CD4-positive, alpha-beta T cell treated with Interleukin-10 for 1 hour (primary cell): ENCODE results near the gene UCHL3.
A peak's percentile ranks its signal among the peaks of the same experiment; 100 is the strongest.
"Not testable (repeated sequence)": the region's sequence is repeated elsewhere in the genome, so short reads cannot be mapped to it uniquely, and the experiment has no call there.

Source experiments
- DNase-seq: peaks from one replicate; pipeline ENCODE4 v3.0.0-alpha.2; 2020

Gene UCHL3

GRCh38 chr13:75549262-75550158 is at the start of gene UCHL3:
Gene UCHL3 (plus strand): TSS chr13:75549791. CDS start chr13:75549821, 30 bp downstream.
- DNase-seq, result peak; percentile 98

GRCh38 chr13:75505327-75505726 is 44.3 kb upstream of the UCHL3 start:
- DNase-seq, result no peak

DNA sequence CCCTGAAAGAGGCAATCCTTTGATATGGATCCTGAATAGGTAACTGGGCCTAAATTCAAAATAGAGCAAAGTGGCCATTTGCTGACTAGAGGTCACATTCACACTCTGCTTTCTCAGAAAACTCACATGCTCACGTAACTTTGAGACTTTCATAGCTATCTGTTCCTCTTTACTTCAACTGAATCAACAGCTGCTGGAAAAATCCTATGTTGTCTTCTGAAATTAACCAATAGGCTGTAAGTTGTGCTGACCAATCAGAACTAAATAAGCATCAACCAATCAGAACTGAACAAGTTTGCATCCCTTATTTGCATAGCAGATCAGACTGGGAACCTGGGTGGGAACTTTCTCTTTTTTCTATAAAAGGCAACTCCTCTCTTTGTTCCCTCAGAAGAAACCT is 43.6 kb upstream of the UCHL3 start:
- DNase-seq, result no peak

DNA sequence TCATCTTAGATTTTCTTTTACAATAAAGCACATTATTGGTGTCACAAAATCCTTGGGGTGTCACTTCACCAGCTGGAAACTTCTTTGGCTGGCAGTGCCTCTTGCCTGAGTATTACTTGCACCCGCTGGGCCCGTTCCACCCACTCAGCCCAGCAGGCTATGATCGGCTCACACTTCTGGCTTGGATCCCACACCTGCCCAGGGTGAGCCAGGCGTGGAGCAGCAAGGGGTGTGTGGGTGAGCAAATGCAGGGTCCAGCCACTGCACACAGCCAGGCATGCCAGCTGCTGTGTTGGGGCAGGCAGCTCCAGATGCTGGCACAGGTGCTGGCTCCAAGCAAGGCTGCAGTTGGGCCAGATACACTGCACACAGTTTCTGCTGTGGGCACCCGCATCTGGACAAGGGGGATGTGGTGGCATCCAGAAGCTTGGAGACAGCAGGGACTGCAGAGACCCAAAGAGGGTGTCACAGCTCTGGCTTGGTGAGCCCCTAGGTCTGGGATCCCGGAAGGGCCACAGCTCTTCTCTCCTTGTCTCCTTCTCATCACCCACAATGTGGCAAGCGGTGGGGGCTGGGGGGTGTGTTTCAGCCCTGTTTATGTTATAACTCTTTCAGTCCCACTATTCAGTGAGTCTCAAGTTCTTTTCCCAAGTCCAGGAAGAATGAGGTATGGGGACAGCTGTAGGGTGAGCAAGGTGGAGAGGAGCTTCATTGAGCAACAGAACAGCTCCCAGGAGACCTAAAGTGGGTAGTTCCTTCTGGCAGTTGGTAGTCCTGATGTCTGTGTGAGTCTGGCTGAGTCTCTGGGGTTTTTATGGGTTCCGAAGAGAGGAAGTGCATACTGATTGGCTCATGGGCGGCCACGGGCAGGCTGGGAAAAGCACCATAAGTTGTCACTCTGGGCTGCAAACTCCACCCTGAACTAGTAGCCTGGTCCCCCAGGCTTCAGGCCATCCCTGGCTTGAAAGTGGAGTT is 42.3 kb upstream of the UCHL3 start:
- DNase-seq, result no peak

DNA sequence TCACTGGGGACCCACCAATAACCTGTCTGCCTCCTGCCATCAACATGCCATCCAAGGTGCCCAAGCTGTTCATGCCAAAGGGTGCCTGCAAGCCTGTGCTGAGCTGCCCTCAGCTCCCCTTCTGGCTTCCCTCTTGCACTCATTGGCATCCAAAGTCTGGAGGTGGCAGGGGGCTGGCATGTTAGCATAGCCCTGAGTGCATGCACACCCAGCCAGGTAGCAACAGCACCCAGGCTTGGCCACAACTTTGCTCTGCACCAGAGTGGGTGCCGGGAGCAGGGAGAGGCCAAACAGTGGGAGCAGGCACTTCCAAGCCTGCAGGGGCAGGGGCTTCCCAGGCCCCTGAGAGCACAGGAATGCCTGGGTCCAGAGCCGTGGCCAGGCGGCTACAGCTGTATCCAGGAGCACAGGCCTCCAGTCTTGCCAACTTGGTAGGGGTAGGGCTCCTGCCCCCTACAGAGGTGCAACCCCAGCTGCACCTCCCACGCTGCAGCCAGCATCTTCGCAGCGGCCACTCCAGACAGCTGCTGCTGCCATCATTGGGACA is 41.5 kb upstream of the UCHL3 start:
- DNase-seq, result no peak

DNA sequence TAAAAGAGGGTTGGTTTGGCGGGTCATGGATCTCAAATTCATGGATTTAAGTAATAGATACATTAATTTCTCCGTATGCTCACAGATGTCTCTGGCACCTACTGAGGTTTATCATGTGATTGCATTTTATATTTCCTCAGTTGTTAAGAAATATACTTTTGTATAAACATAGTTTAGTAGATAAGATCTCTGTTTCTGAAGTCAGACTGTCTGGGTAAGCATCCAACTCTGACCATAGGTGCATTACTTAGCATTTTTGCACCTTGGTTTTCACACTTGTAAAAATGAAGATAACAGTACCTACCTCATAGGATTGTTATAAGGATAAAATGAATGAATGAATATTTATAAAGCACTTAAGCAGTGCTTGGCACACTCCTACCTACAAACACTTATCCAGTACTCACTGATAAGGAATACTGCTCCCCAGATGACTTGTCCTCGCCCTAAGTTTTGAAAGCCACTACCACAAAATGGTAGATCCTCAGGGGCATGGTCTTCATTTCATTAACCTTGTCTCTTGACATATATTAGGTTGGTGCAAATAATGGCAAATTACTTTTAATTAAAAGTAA is 38.5 kb upstream of the UCHL3 start:
- DNase-seq, result no peak

- DNase-seq, result no peak
Measured at GRCh38 chr13:75512253-75512652, 37.3 kb upstream of the UCHL3 start.

DNA sequence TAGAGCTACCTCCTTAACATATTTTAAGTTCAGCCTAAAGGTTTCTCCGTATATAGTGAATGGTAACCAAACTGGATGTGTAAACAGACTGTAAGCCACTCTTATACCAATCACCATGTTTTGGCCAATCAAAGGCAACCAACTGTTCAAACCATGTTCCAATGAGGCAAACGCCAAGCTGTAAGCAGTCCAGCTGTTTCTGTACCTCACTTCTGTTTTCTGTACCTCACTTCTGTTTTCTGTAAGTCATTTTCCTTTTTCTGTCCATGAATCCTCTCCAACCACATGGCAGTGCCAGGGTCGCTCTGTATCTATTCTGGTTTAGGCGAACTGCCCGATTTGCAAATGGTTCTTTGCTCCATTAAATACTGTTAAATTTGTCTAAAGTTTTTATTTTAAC is 36.3 kb upstream of the UCHL3 start:
- DNase-seq, result no peak

DNA sequence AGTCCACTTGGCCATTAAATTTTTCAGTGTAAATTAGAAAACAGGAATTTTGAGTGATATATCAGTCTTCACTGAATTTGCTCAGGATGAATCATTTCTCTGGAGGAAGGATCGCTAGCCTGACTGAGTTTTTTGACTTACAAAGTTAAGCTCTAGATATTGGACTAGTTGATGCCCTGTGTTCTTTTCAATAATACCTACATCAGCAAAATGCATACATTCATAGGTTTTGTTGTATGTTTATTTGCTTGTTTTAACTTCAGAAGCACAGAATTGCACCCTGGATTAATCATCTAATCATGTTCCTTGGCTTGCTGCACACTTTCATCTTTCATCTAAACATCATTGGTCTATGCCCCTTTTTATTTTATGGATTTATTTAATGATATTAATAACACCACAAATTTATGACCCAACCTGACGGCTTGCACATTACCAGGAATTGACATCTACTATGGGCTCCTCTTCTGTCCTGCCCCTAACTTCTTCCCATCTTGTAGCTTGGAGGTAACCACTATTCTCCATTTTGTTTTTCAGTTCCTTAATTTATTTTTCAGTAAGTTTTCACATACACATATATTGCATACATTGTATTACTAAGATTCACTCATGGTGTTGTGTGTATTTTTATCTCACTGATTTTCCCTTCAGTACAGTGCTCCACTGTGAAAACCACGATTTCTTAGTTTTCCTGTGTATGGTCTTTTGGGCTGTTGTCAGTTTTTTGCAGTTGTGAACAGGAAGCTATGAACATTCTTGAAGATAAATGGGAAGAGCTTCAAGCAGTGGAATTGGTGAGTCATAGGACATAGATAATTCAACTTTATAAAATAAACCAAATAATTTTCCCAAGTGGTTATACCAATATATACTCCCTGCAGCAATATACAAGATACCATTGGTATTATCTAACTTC is 35.3 kb upstream of the UCHL3 start:
- no peak for DNase-seq

DNA sequence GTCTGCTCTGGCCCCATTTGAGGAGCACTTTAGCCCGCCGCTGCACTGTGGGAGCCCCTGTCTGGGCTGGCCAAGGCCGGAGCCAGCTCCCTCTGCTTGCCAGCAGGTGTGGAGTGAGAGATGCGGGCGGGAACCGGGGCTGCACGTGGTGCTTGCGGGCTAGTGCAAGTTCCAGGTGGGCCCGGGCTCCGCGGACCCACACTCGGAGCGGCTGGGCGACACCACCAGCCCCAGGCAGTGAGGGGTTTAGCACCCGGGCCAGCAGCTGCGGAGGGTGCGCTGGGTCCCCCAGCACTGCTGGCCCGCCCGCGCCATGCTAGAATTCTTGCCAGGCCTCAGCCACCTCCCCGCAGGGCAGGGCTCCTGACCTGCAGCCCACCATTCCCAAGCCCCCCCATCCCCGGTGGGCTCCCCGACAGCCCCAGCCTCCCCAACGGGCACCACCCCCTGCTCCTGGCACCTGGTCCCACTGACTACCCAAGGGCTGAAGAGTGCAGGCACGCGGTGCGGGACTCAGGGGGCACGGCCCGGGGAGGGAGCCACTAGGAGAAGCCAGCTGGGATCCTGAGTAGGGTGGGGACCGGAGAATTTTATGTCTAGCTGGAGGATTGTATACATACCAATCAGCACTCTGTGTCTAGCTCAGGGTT is 31.0 kb upstream of the UCHL3 start:
- no peak for DNase-seq

DNA sequence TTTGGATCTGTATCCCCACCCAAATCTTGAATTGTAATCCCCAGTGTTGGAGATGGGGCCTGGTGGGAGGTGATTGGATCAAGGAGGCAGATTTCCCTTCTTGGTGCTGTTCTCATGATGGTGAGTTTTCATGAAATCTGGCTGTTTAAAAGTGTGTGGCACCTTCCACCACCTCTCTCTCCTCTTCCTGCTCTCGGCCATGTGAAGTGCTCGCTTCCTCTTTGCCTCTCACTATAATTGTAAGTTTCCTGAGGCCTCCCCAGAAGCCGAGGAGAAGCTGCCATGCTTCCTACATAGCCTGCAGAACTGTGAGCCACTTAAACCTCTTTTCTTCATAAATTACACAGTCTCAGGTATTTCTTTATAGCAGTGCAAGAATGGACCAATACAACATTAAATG is 27.6 kb upstream of the UCHL3 start:
- no peak for DNase-seq

GRCh38 chr13:75530549-75530961 is 19.0 kb upstream of the UCHL3 start:
- no peak for DNase-seq

- DNase-seq, result no peak
Measured at GRCh38 chr13:75533861-75534260, 15.7 kb upstream of the UCHL3 start.

- DNase-seq, result peak; percentile 69
Measured at GRCh38 chr13:75537401-75538365, 11.9 kb upstream of the UCHL3 start, which contains the start of gene COMMD6. Gene COMMD6 (minus strand): TSS chr13:75537841. CDS start chr13:75537805, 36 bp downstream.

- DNase-seq, result peak; percentile 6
Measured at GRCh38 chr13:75541287-75541686, 8.3 kb upstream of the UCHL3 start.

- DNase-seq, result no peak
Measured at GRCh38 chr13:75541961-75542360, 7.6 kb upstream of the UCHL3 start.

DNA sequence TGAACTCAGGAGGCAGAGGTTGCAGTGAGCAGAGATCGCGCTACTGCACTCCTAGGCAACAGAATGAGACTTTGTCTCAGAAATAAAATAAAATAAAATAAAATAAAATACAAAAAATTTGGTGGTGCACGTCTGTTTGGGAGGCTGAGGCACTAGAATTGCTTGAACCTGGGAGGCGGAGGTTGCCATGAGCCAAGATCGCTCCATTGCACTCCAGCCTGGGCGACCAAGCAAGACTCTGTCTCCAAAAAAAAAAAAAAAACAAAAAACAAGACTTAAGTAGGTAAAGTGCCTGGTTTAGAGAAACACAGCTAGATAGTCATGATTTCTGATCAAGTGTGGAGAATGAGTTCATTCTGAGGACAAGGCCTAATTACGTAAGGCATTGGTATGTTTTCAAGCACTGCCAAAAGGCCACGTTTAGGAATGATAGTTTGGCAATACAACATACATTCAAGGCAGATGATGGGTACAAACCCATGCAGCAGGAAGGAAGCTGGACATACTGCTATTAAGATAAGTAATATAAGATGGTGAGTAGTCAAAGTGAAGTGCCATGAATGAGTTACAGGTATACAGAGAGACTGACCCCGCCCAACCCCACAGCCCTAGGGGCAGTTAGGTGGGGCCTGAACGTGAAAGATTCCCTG is 4.8 kb upstream of the UCHL3 start:
- no peak for DNase-seq

DNA sequence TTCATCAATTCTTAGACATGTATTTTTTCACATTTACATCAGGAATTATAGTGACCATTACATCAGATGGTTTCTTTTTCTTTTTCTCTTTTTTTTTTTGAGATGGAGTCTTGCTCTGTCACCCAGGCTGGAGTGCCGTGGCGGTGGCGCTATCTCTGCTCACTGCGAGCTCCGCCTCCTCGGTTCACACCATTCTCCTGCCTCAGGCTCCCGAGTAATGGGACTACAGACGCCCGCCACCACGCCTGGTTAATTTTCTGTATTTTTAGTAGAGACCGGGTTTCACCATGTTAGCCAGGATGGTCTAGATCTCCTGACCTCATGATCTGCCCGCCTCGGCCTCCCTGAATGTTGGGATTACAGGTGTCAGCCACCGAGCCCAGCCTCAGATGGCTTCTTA is 4.2 kb upstream of the UCHL3 start:
- not testable (repeated sequence) for DNase-seq

- no peak for DNase-seq
Measured at GRCh38 chr13:75547917-75548316, 1.7 kb upstream of the UCHL3 start.
